ENCODE results near the gene FGFR3.

GRCh38 chr4:1812720-1813119 is 19.6 kb downstream of the FGFR3 start:
- no peak for TF ChIP-seq CTCF (IDR thresholded peaks at IDR 0.05)
- no peak for TF ChIP-seq POLR2A (IDR thresholded peaks at IDR 0.05)

All from Peyer's patch (tissue), 4 donors.